HepG2 (cell line): Measurements from ENCODE around the gene MED25. TPM values are rescaled to one million over a fixed set of nuclear protein-coding genes. Genes with fewer than 3 reads are reported as not detected.
A peak's percentile ranks its signal among the peaks of the same experiment; 100 is the strongest.

Source experiments
- ATAC-seq: fragments of 200-7000 bp; cut with Tn5 transposase; 3 replicates; pipeline ENCODE4 v1.9.1; 2020; ENCODE audit warnings: mild to moderate bottlenecking, moderate library complexity
- BruUV-seq: library from RNA; stranded (reverse); fragments of 400-500 nt; replicated peaks from 2 replicates; lab custom pipeline; 2021; lab: Mats Ljungman, UMichigan
- CTCF ChIA-PET: fragments of 300-600 bp; formaldehyde crosslinking; extraction: SDS; loops from one replicate; lab custom pipeline; 2021; ENCODE audit warnings: low total read pairs, inconsistent platforms, low intra/inter-chr PET ratio; lab: Yijun Ruan, JAX
- POLR2A ChIA-PET: fragments of 350-600 bp; sonication (Branson Sonifier 250); formaldehyde crosslinking; loops from one replicate; lab custom pipeline; 2020; ENCODE audit warnings: antibody characterized with exemption, inconsistent platforms; lab: Yijun Ruan, JAX
- DNase-seq: peaks from one replicate; pipeline ENCODE4 v3.0.0-alpha.2; 2015; ENCODE audit warnings: low spot score
- FAIRE-seq: peaks from 3 replicates; lab custom pipeline; 2011; peaks lifted over from hg19 to GRCh38; lab: Jason Lieb, UNC
- H2AFZ ChIP-seq: one replicate; pipeline ENCODE4 v1.6.1; 2011; ENCODE audit warnings: low read length, inconsistent platforms
- H3K27ac ChIP-seq: fragments of 300-600 bp; 3 replicates; pipeline ENCODE4 v1.8.0; 2011; ENCODE audit warnings: mixed run types, mild to moderate bottlenecking, mixed read lengths, low read length, inconsistent platforms; ENCODE audit not compliant: insufficient read depth; ENCODE audit errors: extremely low read length
- H3K27me3 ChIP-seq, 2 experiments: fragments of 200-600 bp in 1 of 2; 2 replicates in 1 of 2; 3 replicates in 1 of 2; pipeline versions ENCODE4 v1.6.0 to v1.8.0; 2011; ENCODE audit warnings: low read length in 2 of 2, mild to moderate bottlenecking in 2 of 2, moderate library complexity in 2 of 2, inconsistent platforms in 1 of 2; ENCODE audit not compliant: insufficient read depth in 2 of 2, control insufficient read depth in 1 of 2
- H3K36me3 ChIP-seq, 2 experiments: fragments of 200-600 bp in 1 of 2; replicated peaks in 1 of 2; 2 replicates in 1 of 2; 3 replicates in 1 of 2; pipeline versions ENCODE4 v1.5.1 to v1.8.0; 2011; ENCODE audit warnings: low read length in 2 of 2, inconsistent platforms in 1 of 2; ENCODE audit not compliant: insufficient read depth in 2 of 2, control insufficient read depth in 1 of 2
- H3K4me1 ChIP-seq: 2 replicates; pipeline ENCODE4 v1.5.1; 2012; ENCODE audit warnings: low read length, inconsistent platforms; ENCODE audit not compliant: insufficient read depth
- H3K4me2 ChIP-seq: 2 replicates; pipeline ENCODE4 v1.6.0; 2011; ENCODE audit warnings: low read depth, low read length, inconsistent platforms
- H3K4me3 ChIP-seq, 3 experiments: fragments of 200-600 bp in 1 of 3; sonication (generic), shearing (Covaris generic) in 1 of 3; replicated peaks in 1 of 3; 2 replicates each; pipeline ENCODE4 v1.5.1; 2011 to 2016; ENCODE audit warnings: low read length in 3 of 3, inconsistent platforms in 2 of 3, low read depth in 2 of 3, mild to moderate bottlenecking in 2 of 3, control low read depth in 1 of 3, mixed read lengths in 1 of 3; ENCODE audit not compliant: insufficient read depth in 1 of 3
- H3K79me2 ChIP-seq: one replicate; pipeline ENCODE4 v1.6.1; 2011; ENCODE audit warnings: low read length, inconsistent platforms; ENCODE audit not compliant: insufficient read depth
- H3K9ac ChIP-seq: 2 replicates; pipeline ENCODE4 v1.6.0; 2011; ENCODE audit warnings: mild to moderate bottlenecking, low read depth, low read length, inconsistent platforms; ENCODE audit not compliant: insufficient read depth
- H3K9me3 ChIP-seq: 2 replicates; pipeline ENCODE4 v1.5.1; 2012; ENCODE audit warnings: mild to moderate bottlenecking, low read length
- H4K20me1 ChIP-seq: 2 replicates; pipeline ENCODE4 v1.6.0; 2011; ENCODE audit warnings: inconsistent platforms, mild to moderate bottlenecking, low read length, moderate library complexity; ENCODE audit not compliant: insufficient read depth
- CENPBD1 ChIP-seq: sonication (generic); formaldehyde crosslinking; IDR thresholded peaks from 2 replicates; pipeline ENCODE4 v1.8.0; 2022; ENCODE audit warnings: missing genetic modification reagents, low read depth, mild to moderate bottlenecking, borderline replicate concordance
- THAP11 ChIP-seq: IDR thresholded peaks from 2 replicates; pipeline ENCODE4 v1.6.1; 2016; ENCODE audit warnings: missing biosample characterization, missing genetic modification reagents
- ZBTB49 ChIP-seq: sonication (generic); formaldehyde crosslinking; IDR thresholded peaks from 2 replicates; pipeline ENCODE4 v1.4.0; 2020; ENCODE audit warnings: missing genetic modification reagents, borderline replicate concordance
- ZFP37 ChIP-seq: sonication (generic); formaldehyde crosslinking; IDR thresholded peaks from 2 replicates; pipeline ENCODE4 v1.4.0; 2020; ENCODE audit warnings: missing genetic modification reagents, borderline replicate concordance
- ZNF143 ChIP-seq: sonication (generic); formaldehyde crosslinking; IDR thresholded peaks from 2 replicates; pipeline ENCODE4 v1.4.0; 2020; ENCODE audit warnings: missing genetic modification reagents
- ZNF598 ChIP-seq: sonication (generic); formaldehyde crosslinking; IDR thresholded peaks from 2 replicates; pipeline ENCODE4 v1.5.1; 2020; ENCODE audit warnings: mild to moderate bottlenecking, missing genetic modification reagents, borderline replicate concordance
- WGBS: methylation state at CpG from one replicate; pipeline ENCODE4 v1.1.6; 2017; ENCODE audit warnings: low lambda C conversion rate; 5-methylcytosine and 5-hydroxymethylcytosine counted together
- in situ Hi-C: cut with HindIII; loops from 2 replicates; pipeline ENCODE4 v1.10.0; 2017; ENCODE audit warnings: low pct_unique_long_range_greater_than_20kb; ENCODE audit not compliant: extremely low pct_ligation_motif_present
- intact Hi-C: fragments of 100-400 bp; cut with micrococcal nuclease; formaldehyde crosslinking; loops from one replicate; pipeline ENCODE4 v1.10.0; 2022; ENCODE audit not compliant: unreplicated experiment
- polyA plus RNA-seq, 8 experiments: library from polyadenylated mRNA; depleted of rRNA in 3 of 8; stranded (reverse) in 7 of 8; unstranded in 1 of 8; fragments of >200 nt; fragmentation: Illumina TruSeq in 4 of 8; extraction: Trizol in 4 of 8; gene quantifications; 2 replicates each; pipeline versions ENCODE4 v1.2.1 to v1.2.3, GENCODE V29; 2011 to 2016; ENCODE audit warnings: low read depth in 4 of 8, missing spikeins in 1 of 8, mixed read lengths in 1 of 8; ENCODE audit not compliant: insufficient read depth in 1 of 8
- total RNA-seq, 5 experiments: library from RNA; depleted of rRNA; stranded (reverse); fragments of >200 nt; fragmentation: Illumina TruSeq; extraction: Trizol; gene quantifications; 2 replicates each; pipeline ENCODE4 v1.2.3, GENCODE V29; 2016; ENCODE audit warnings: low read depth in 1 of 5

MED25 gene
- total and polyA plus RNA-seq, 2 of the 13 experiments (the other 11 are each of a cell fraction or from before 2014, with no cell fraction given): 11.1 to 15.1 TPM

- 0 out of 2 replicates have a peak, but pooled peaks have one; percentile 19 for TF ChIP-seq CENPBD1 (CRISPR knock-in tag)
- TF ChIP-seq ZFP37 (CRISPR knock-in tag): 0 out of 2 replicates have a peak, but pooled peaks have one; percentile 8
- TF ChIP-seq ZNF598 (CRISPR knock-in tag): 0 out of 2 replicates have a peak, but pooled peaks have one; percentile 16
Measured at GRCh38 chr19:49809941-49810389, 8.1 kb upstream of the MED25 start (continued).

- no peaks in the 10 kb centered on the region; a peak in 1 of 5 replicates for H3K36me3 ChIP-seq
- no peak for DNase-seq
- no TSS peak for BruUV-seq
- no peak for FAIRE-seq
- H3K9me3 ChIP-seq: no peaks in the 10 kb centered on the region
- ChIA-PET POLR2A (no interaction called here), CTCF (no interaction called here)
- H3K9ac ChIP-seq: no peak overlapping the region
- H3K4me1 ChIP-seq: peaks cover 14% of the 10 kb centered on the region
- H4K20me1 ChIP-seq: no peaks in the 10 kb centered on the region
- H3K79me2 ChIP-seq: no peaks in the 10 kb centered on the region
- WGBS: 63% methylated on average over 3 of the region's 6 CpGs
- no peak overlapping the region for H3K4me3 ChIP-seq
- H3K27ac ChIP-seq: no peak overlapping the region
- TF ChIP-seq ZNF143 (CRISPR knock-in tag) (peak; percentile 77), THAP11 (CRISPR knock-in tag) (peak; percentile 88), ZBTB49 (CRISPR knock-in tag) (no peak)
- no peak overlapping the region for H2AFZ ChIP-seq
- no peak for ATAC-seq
- H3K27me3 ChIP-seq: no peaks in the 10 kb centered on the region
- H3K4me2 ChIP-seq: no peak overlapping the region
- intact Hi-C loops: loop anchor here (10.0 kb wide), 1 partner anchor 47 kb away; the partner anchor contains the start of genes AP2A1 and TSKS
- in situ Hi-C loops: no loop called here
Measured at GRCh38 chr19:49811328-49811727, 6.8 kb upstream of the MED25 start.
